GM19035 (cell line): ENCODE results near the gene SPDYC.
"Not testable (repeated sequence)": the region's sequence is repeated elsewhere in the genome, so short reads cannot be mapped to it uniquely, and the experiment has no call there.

Source experiments
- ATAC-seq: cut with Tn5 transposase; IDR thresholded peaks from one replicate; pipeline ENCODE4 v1.9.1; 2021; ENCODE audit not compliant: unreplicated experiment

Gene SPDYC

GRCh38 chr11:65166893-65167292 lies 3.1 kb upstream of the SPDYC start:
- no peak for ATAC-seq

GRCh38 chr11:65167656-65168055 lies 2.4 kb upstream of the SPDYC start:
- ATAC-seq, result no peak

- no peak for ATAC-seq
Measured at GRCh38 chr11:65169164-65169641, 830 bp upstream of the SPDYC start.

GRCh38 chr11:65172600-65172999 lies 2.6 kb downstream of the SPDYC start:
- no peak for ATAC-seq

GRCh38 chr11:65174571-65175010 lies 4.6 kb downstream of the SPDYC start:
- not testable (repeated sequence) for ATAC-seq

- peak; percentile 66 for ATAC-seq
Measured at GRCh38 chr11:65180877-65181568, 11.0 kb downstream of the SPDYC start.

- peak; percentile 38 for ATAC-seq
Measured at GRCh38 chr11:65181569-65182257, 11.7 kb downstream of the SPDYC start, which contains the start of gene CAPN1. CAPN1 (plus strand) TSS chr11:65181928; CDS start chr11:65182702, 774 bp downstream.

GRCh38 chr11:65182258-65183170 lies 12.5 kb downstream of the SPDYC start:
- no peak for ATAC-seq

GRCh38 chr11:65183201-65183891 lies 13.3 kb downstream of the SPDYC start:
- no peak for ATAC-seq

GRCh38 chr11:65184146-65184545 lies 14.1 kb downstream of the SPDYC start:
- ATAC-seq, result no peak

GRCh38 chr11:65185171-65185570 lies 15.1 kb downstream of the SPDYC start:
- ATAC-seq, result no peak

- ATAC-seq, result no peak
Measured at GRCh38 chr11:65185869-65186341, 15.9 kb downstream of the SPDYC start.

GRCh38 chr11:65186701-65187100 lies 16.7 kb downstream of the SPDYC start:
- ATAC-seq, result no peak

- ATAC-seq, result no peak
Measured at GRCh38 chr11:65187146-65187675, 17.2 kb downstream of the SPDYC start.

GRCh38 chr11:65187971-65188461 lies 18.0 kb downstream of the SPDYC start:
- ATAC-seq, result no peak

- ATAC-seq, result no peak
Measured at GRCh38 chr11:65188486-65188885, 18.5 kb downstream of the SPDYC start.

GRCh38 chr11:65189191-65189590 lies 19.2 kb downstream of the SPDYC start:
- ATAC-seq, result no peak

- ATAC-seq, result no peak
Measured at GRCh38 chr11:65194564-65194963, 24.5 kb downstream of the SPDYC start.

GRCh38 chr11:65204143-65204542 lies 34.1 kb downstream of the SPDYC start:
- no peak for ATAC-seq
